DMS153 treated with DMSO at 0.1 percent for 48 hours (cell line): ENCODE data around the gene RTF2.
"Not testable (repeated sequence)": the region's sequence is repeated elsewhere in the genome, so short reads cannot be mapped to it uniquely, and the experiment has no call there.

ENCODE experiments used
- DNase-seq: peaks from one replicate; lab custom pipeline; 2025; ENCODE audit not compliant: unreplicated experiment; lab: John Stamatoyannopoulos, UW

Gene RTF2

DNA sequence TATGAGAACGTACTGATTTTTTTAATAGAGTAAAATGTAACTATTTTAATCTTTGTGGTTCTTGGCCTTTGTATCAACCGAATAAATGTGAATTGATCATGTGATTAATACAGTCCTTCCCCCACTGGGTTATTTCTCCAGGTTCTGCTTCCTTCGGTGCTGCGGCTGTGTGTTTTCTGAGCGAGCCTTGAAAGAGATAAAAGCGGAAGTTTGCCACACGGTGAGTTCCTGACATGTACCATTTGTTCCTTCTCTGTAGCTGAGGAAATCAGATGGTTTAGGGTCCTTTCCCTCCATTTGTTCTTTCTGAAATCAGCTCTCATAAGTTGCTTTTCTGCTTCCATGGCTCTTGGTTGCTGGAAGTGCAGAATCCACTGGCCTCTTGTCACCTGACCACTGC lies 15.5 kb downstream of the RTF2 start:
- no peak for DNase-seq

GRCh38 chr20:56487216-56487615 lies 18.8 kb downstream of the RTF2 start:
- no peak for DNase-seq

- no peak for DNase-seq
Observed at GRCh38 chr20:56488566-56488965, 20.1 kb downstream of the RTF2 start.

DNA sequence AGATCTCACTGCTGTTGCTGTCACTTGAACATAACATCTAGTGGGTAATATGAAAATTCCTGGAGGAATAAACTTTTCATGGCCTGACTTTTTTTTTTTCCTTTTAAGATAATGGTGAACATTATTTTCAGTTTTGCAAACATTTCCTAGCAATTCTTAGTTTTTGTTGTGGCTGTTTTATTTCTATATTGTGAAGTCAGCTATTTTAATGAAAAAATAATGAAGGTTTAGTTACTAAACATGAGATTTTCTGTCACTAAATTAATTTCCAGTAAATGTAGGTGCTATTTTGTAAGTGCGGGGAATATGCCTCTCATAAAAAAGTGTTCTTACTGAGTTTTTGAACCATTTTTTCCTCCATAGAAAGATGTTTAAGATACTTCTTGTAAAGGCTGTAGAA lies 32.7 kb downstream of the RTF2 start:
- no peak for DNase-seq

GRCh38 chr20:56503916-56504315 lies 35.5 kb downstream of the RTF2 start:
- no peak for DNase-seq

- DNase-seq: no peak
Observed at GRCh38 chr20:56504373-56505005, 36.1 kb downstream of the RTF2 start.

GRCh38 chr20:56506103-56506502 lies 37.7 kb downstream of the RTF2 start:
- no peak for DNase-seq

GRCh38 chr20:56511926-56512325 lies 43.5 kb downstream of the RTF2 start:
- no peak for DNase-seq

DNA sequence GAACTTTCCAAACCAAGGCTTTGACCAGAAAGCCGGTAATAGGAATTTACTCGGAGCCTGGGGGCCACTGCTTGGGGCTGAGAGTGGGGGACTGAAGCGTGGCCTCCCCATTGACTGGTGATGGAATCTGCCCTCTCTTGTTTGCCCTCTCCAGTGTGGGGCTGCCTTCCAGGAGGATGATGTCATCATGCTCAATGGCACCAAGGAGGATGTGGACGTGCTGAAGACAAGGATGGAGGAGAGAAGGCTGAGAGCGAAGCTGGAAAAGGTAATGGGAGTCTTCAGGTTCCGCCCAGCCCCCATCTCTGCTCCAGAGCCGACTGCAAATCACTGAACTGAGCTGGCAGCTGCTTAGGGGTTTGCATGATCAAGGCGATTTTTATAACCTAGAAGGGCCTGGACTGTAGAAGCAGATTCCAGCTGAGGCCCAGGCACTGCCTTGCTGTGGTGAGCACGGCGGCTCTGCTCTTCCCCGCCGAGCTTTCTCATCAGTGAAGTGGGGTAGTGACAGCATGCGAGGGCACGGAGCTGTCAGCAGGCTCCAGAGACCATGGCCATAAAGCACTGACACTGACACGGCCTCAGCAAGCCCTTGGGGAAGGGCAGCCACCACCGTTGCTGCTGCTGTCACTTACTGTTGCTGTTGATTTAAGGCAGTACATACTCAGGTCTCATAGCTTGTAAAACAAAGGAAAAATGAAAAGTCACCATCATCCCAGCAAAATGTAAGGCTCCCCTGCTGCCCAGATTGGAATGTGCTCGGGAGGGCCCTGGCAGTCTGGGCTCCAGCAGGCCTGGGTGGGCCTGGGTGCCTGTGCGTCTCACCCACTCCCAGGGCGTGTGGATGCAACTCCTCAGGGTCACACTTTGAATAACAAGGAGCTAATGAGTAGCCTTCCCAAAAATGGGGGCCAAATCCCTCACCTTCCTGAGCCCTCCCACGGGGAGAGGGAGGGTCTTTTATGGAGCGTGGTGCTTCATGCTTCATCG lies 45.0 kb downstream of the RTF2 start:
- DNase-seq: no peak

- DNase-seq: no peak
Observed at GRCh38 chr20:56516631-56517030, 48.2 kb downstream of the RTF2 start.

DNA sequence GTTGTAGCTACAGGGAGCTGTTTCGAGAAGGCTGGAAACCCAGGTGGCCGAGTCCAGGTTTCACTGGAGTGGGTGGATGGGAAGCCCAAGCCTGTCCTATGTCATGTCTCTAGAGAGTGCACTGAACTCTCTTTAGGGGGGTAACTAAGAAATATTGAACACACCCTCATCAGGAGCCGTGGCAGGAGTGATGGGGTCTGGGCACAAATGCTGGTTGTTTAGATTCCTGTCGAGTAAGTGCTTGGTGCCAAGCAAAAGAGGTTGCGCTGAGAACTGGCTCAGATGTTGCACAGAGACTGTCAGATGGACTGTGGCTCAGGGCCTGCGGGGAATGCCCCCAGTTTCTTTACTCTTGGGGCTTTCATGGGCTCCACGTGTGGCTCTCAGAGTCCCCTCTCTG lies 48.8 kb downstream of the RTF2 start:
- DNase-seq: no peak

DNA sequence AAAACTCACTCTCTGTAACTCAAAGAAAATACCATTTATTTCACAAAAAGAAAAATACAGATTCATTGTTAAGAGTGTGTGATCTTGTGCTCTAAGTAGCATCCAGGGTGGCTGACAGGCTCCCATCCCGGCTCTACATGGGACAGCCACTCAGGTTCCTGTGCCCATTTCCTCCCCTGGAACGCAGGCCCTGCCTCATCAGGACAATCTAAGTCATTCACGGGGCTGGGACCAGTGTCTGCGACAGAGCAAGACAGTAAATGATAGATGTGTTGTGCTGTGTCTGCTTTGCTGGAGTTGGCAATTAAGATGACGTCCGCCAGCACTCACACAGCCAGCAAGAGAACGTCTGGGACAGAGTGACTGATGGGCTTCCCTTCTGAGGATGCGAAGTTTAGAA lies 49.2 kb downstream of the RTF2 start:
- DNase-seq: no peak

- DNase-seq: no peak
Observed at GRCh38 chr20:56518126-56518525, 49.7 kb downstream of the RTF2 start.

DNA sequence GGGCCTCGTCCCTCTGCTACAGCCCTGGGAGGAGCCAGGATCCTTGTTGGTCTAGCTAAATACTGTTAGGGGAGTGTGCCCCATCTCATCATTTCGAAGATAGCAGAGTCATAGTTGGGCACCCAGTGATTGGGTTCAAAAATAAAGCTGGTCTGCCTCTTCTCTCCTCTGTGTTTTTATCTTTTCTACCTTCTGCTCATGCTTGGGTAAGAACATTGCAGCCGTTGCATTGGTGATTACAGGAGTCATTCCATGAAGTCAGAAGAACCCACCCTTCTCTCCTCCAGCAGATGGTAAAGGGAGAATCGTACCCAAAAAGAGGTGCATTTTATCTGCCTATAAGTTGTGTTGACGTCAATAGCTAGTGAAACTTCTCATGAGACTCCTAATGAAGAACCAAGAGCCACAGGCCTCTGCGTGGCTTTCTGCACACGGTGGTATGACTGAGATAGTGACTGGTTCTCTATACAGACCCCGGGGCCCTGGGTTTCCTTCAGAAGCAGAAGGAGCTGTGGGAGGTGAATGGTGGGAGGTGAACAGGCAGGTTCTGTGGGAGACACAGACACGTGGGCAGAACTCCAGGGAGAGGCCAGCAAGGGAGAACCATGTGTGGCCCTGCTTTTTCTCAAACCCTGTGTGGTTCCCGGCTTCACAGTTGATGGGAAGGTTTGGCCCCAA lies 50.4 kb downstream of the RTF2 start:
- no peak for DNase-seq

GRCh38 chr20:56519551-56519950 lies 51.1 kb downstream of the RTF2 start:
- no peak for DNase-seq

DNA sequence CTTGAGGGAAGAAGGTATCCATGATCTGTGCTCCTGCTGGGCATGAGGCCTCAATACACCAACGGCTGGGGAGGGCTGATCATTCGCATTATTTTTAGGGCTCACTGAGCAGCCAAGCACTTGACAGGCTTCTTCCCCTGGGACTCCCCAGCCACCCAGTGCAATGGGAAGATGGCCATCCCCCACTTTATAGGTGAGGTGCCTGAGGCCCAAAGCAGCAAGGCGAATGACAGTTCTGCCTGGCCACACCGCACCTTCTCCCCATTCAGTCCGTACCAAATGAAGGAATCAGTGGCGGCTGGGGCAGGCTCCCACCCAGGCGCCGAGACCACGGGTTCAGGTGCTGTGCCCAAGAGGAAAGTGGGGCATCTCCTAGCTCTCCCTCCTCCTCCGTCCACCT lies 51.8 kb downstream of the RTF2 start:
- DNase-seq: no peak

GRCh38 chr20:56520746-56521354 lies 52.4 kb downstream of the RTF2 start:
- DNase-seq: not testable (repeated sequence)

GRCh38 chr20:56522311-56522710 lies 53.9 kb downstream of the RTF2 start:
- no peak for DNase-seq

DNA sequence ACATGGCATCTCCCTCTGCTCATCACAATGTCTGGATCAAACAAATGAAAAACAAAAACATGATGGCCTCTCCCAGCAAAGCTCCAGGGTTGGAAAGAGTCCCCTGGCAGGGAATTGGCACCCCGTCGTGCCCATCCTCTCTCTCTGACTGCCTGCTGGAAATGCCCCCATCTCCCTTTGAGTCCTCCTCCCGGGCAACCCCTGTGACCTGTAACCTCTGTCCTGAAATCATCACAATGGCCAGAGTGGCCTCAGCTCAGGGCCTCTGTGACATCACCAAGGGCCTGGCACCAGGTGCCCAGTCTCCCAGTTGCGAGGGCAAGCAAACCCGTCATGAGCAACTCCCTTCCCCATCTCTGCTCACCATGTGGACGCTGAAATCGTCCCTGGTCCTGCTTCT lies 56.0 kb downstream of the RTF2 start, which contains the start of gene FAM209A:
Gene FAM209A (plus strand): TSS at position 301 of the 400 bp plus-strand sequence. CDS start 65 bp downstream, at position 366.
- not testable (repeated sequence) for DNase-seq

DNA sequence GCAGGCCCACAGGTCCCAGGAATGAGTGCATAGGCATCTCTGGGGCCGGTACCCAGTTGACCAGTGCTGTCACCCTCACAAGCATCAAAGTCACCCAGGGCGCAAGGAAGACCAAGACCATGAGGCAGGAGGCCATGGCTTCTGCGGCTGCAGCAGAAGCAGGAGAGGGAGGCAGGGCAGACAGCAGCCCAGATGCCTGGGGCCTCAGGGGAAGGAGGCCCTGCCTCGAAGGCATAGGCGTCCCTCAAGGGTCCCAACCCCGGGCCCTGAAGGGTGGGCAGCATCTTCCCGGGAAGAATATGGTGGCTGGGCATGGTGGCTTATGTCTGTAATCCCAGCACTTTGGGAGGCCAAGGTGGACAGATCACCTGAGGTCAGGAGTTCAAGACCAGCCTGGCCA lies 59.1 kb downstream of the RTF2 start:
- no peak for DNase-seq

GRCh38 chr20:56532946-56533345 lies 64.5 kb downstream of the RTF2 start, which contains the start of gene FAM209B:
Gene FAM209B, plus strand, starts transcription at chr20:56533246. Its CDS starts 96 bp downstream, at chr20:56533342.
- DNase-seq: not testable (repeated sequence)
